ENCODE data around the gene PLCB2. TPM values are rescaled to one million over a fixed set of nuclear protein-coding genes. Genes with fewer than 3 reads are reported as not detected.

The PLCB2 gene
- total RNA-seq, 1 donor from 2014 or later, result 2.6 TPM

DNA sequence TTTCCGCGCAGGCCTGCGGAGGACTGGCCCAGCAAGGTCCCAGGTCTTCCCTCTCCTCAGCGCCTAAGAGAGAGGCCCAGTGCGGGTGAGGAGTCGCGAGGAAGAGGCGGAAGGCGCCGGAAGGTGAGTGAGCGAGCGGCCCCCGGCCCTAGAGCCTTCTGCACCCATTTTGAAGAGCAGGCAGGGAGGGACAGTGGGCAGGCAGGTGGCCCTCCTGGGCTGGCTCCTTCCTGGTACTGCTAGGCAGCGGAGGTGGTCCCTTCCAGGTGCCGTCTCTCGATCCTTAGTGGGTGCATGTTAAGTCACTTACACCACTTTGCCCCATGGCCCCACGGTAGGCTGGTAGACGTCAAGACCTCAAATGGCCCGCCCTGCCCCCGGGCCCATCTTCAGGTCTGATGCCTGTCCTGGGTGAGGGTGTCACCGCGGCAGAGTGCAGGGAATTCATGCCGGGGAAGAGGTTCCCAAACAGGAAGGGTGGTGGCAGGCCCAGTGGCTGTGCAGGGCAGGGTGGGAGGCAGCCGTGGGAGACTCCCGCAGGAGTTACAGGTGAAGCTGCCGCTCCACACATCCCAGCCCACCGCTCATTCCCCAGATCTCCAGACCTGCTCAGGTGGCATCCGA, 54.5 kb downstream of the PLCB2 start:
- no peaks in the 10 kb centered on the region for H3K36me3 Mint-ChIP-seq (ENCODE audit: unreplicated experiment)
- peak overlapping the region; percentile 49 for H3K4me3 Mint-ChIP-seq (ENCODE audit: unreplicated experiment)
- H3K27ac Mint-ChIP-seq (ENCODE audit: unreplicated experiment), result no peak overlapping the region
- TF ChIP-seq CTCF (IDR thresholded peaks at IDR 0.05; ENCODE audit: partially characterized antibody, unreplicated experiment), result no peak
- H3K27me3 Mint-ChIP-seq (ENCODE audit: unreplicated experiment), result peaks cover 17% of the 10 kb centered on the region
- peaks cover 2% of the 10 kb centered on the region for H3K9me3 Mint-ChIP-seq (ENCODE audit: unreplicated experiment)
- peaks cover 17% of the 10 kb centered on the region for H3K4me1 Mint-ChIP-seq (ENCODE audit: low read depth, unreplicated experiment)
- DNase-seq, result no peak

GRCh38 chr15:40252438-40253166, 55.1 kb downstream of the PLCB2 start:
- no peak for DNase-seq
- TF ChIP-seq CTCF (IDR thresholded peaks at IDR 0.05; ENCODE audit: partially characterized antibody, unreplicated experiment), result no peak
- H3K4me1 Mint-ChIP-seq (ENCODE audit: low read depth, unreplicated experiment), result peaks cover 17% of the 10 kb centered on the region

DNA sequence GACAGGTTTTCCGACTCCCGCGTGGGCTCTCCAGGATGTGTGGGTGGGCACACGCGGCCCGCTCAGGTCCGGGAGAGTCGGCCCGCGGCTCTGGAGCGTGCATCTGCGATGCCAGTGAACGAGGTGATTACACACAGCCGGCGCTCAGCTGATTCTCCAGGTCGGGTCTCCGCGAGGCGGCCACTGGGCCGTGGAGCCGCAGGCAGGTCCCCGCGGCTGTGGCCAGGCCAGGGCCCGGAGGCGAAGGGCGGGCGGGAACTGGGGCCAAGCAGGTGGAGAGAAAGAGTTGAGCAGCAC, 55.6 kb downstream of the PLCB2 start:
- H3K4me3 Mint-ChIP-seq (ENCODE audit: unreplicated experiment), result peak overlapping the region; percentile 38
- H3K36me3 Mint-ChIP-seq (ENCODE audit: unreplicated experiment), result no peaks in the 10 kb centered on the region
- DNase-seq, result no peak
- peaks cover 17% of the 10 kb centered on the region for H3K4me1 Mint-ChIP-seq (ENCODE audit: low read depth, unreplicated experiment)
- TF ChIP-seq CTCF (IDR thresholded peaks at IDR 0.05; ENCODE audit: partially characterized antibody, unreplicated experiment), result no peak
- peaks cover 2% of the 10 kb centered on the region for H3K9me3 Mint-ChIP-seq (ENCODE audit: unreplicated experiment)
- peaks cover 17% of the 10 kb centered on the region for H3K27me3 Mint-ChIP-seq (ENCODE audit: unreplicated experiment)
- no peak overlapping the region for H3K27ac Mint-ChIP-seq (ENCODE audit: unreplicated experiment)

More at GRCh38 chr15:40252438-40253166, 55.1 kb downstream of the PLCB2 start:
- H3K27me3 Mint-ChIP-seq (ENCODE audit: unreplicated experiment), result peaks cover 17% of the 10 kb centered on the region
- no peak overlapping the region for H3K27ac Mint-ChIP-seq (ENCODE audit: unreplicated experiment)
- H3K36me3 Mint-ChIP-seq (ENCODE audit: unreplicated experiment), result no peaks in the 10 kb centered on the region
- H3K9me3 Mint-ChIP-seq (ENCODE audit: unreplicated experiment), result peaks cover 2% of the 10 kb centered on the region
- H3K4me3 Mint-ChIP-seq (ENCODE audit: unreplicated experiment), result peak overlapping the region; percentile 49

- peaks cover 15% of the 10 kb centered on the region for H3K4me1 Mint-ChIP-seq (ENCODE audit: low read depth, unreplicated experiment)
- no peak for DNase-seq
- H3K36me3 Mint-ChIP-seq (ENCODE audit: unreplicated experiment), result no peaks in the 10 kb centered on the region
- H3K27ac Mint-ChIP-seq (ENCODE audit: unreplicated experiment), result no peak overlapping the region
- peaks cover 2% of the 10 kb centered on the region for H3K9me3 Mint-ChIP-seq (ENCODE audit: unreplicated experiment)
- peak overlapping the region; percentile 38 for H3K4me3 Mint-ChIP-seq (ENCODE audit: unreplicated experiment)
- peaks cover 17% of the 10 kb centered on the region for H3K27me3 Mint-ChIP-seq (ENCODE audit: unreplicated experiment)
- no peak for TF ChIP-seq CTCF (IDR thresholded peaks at IDR 0.05; ENCODE audit: partially characterized antibody, unreplicated experiment)
Observed at GRCh38 chr15:40251486-40252140, 56.1 kb downstream of the PLCB2 start.
